Body of pancreas (tissue), 4 donors: Measurements from ENCODE around the gene COL4A2. TPM values are rescaled to one million over a fixed set of nuclear protein-coding genes. Genes with fewer than 3 reads are reported as not detected.

Source experiments
- ATAC-seq: fragments of 150-250 bp; one replicate; pipeline ENCODE4 v1.9.1; 2016
- DNase-seq, 4 donors: peaks; one replicate each; pipeline ENCODE4 v3.0.0-alpha.2; 2019
- H3K27ac ChIP-seq, 4 donors: fragments of 200-600 bp; sonication (generic); 1 replicate in 3 of 4; 2 replicates in 1 of 4; pipeline versions ENCODE4 v1.5.1 to v1.6.1; 2016 to 2019; ENCODE audit warnings: mild to moderate bottlenecking in 1 of 4, mixed read lengths in 1 of 4, moderate library complexity in 1 of 4
- H3K27me3 ChIP-seq, 2 donors: fragments of 200-600 bp; sonication (generic); one replicate each; pipeline ENCODE4 v1.6.0; 2016; ENCODE audit warnings: mild to moderate bottlenecking in 1 of 2
- H3K36me3 ChIP-seq, 2 donors: fragments of 200-600 bp; sonication (generic); replicated peaks in 1 of 2; 2 replicates each; pipeline ENCODE4 v1.5.1; 2016; ENCODE audit warnings: low read depth in 2 of 2; ENCODE audit not compliant: insufficient read depth in 1 of 2
- H3K4me1 ChIP-seq: fragments of 200-600 bp; sonication (generic); one replicate; pipeline ENCODE4 v1.6.0; 2016
- H3K4me3 ChIP-seq, 2 donors: fragments of 200-600 bp; sonication (generic); 1 replicate in 1 of 2; 2 replicates in 1 of 2; pipeline ENCODE4 v1.5.1; 2016 to 2019
- H3K9me3 ChIP-seq, 3 donors: fragments of 200-600 bp; sonication (generic); 1 replicate in 2 of 3; 2 replicates in 1 of 3; pipeline ENCODE4 v1.5.1; 2016
- CTCF ChIP-seq, 7 experiments: fragments of 450-650 bp in 4 of 7; fragments of 200-600 bp in 3 of 7; sonication (generic) in 3 of 7; IDR thresholded peaks; one replicate each; pipeline ENCODE4 v1.5.1; 2016 to 2019; ENCODE audit warnings: antibody characterized with exemption in 7 of 7
- POLR2A ChIP-seq, 3 donors: fragments of 450-650 bp; IDR thresholded peaks; one replicate each; pipeline ENCODE4 v1.6.1; 2016; ENCODE audit warnings: antibody characterized with exemption in 3 of 3, mild to moderate bottlenecking in 2 of 3
- WGBS, 2 donors: methylation state at CpG; one replicate each; pipeline ENCODE4 v1.1.5; 2017; 5-methylcytosine and 5-hydroxymethylcytosine counted together
- intact Hi-C: fragments of 100-400 bp; cut with DNase I; formaldehyde crosslinking; loops from one replicate; pipeline ENCODE4 v1.15.1; 2023
- total RNA-seq, 2 donors: library from RNA; depleted of rRNA; stranded (reverse); fragments of >200 nt; gene quantifications; one replicate each; pipeline ENCODE4 v1.1.0, GENCODE V29; 2016

Gene COL4A2
- total RNA-seq, 2 donors from 2014 or later = 69.3 to 230 TPM

- no peak for DNase-seq
- Histone ChIP-seq H3K4me1 (peaks cover 5% of the 10 kb centered on the region), H3K27me3 (no peaks in the 10 kb centered on the region), H3K9me3 (no peaks in the 10 kb centered on the region), H3K27ac (no peak overlapping the region), H3K4me3 (no peak overlapping the region), H3K36me3 (no peaks in the 10 kb centered on the region)
- TF ChIP-seq CTCF (IDR thresholded peaks at IDR 0.05) (no peak), POLR2A (IDR thresholded peaks at IDR 0.05) (no peak)
- intact Hi-C loops = no loop called here
- ATAC-seq = no peak
- WGBS, 2 donors = 77 to 79% methylated on average over 8 of the region's 8 CpGs
Measured at GRCh38 chr13:110468986-110469495, 162.0 kb downstream of the COL4A2 start.

- Histone ChIP-seq H3K4me3 (no peak overlapping the region), H3K27me3 (no peaks in the 10 kb centered on the region), H3K4me1 (peaks cover 5% of the 10 kb centered on the region), H3K36me3 (no peaks in the 10 kb centered on the region), H3K9me3 (no peaks in the 10 kb centered on the region), H3K27ac (no peak overlapping the region)
- ATAC-seq (no peak), DNase-seq (no peak)
- TF ChIP-seq POLR2A (IDR thresholded peaks at IDR 0.05) = no peak
- TF ChIP-seq CTCF (IDR thresholded peaks at IDR 0.05) = no peak
- 56 to 73% methylated on average over 5 of the region's 5 CpGs for WGBS, 2 donors
- intact Hi-C loops = no loop called here
Measured at GRCh38 chr13:110469597-110469996, 162.5 kb downstream of the COL4A2 start.

GRCh38 chr13:110470272-110471009 is 163.4 kb downstream of the COL4A2 start:
- TF ChIP-seq CTCF (IDR thresholded peaks at IDR 0.05) = no peak
- no peak for ATAC-seq
- H3K27ac ChIP-seq = no peak overlapping the region
- H3K36me3 ChIP-seq = no peaks in the 10 kb centered on the region
- H3K9me3 ChIP-seq = no peaks in the 10 kb centered on the region
- H3K4me1 ChIP-seq = peaks cover 5% of the 10 kb centered on the region
- no peak overlapping the region for H3K4me3 ChIP-seq
- 72 to 86% methylated on average over 13 to 14 of the region's 14 CpGs for whole genome bisulfite sequencing, 2 donors
- peak in 1 of 4 donors; percentile 24 for DNase-seq
- intact Hi-C loops = no loop called here
- no peaks in the 10 kb centered on the region for H3K27me3 ChIP-seq

- no peak for ATAC-seq
- peaks cover 5% of the 10 kb centered on the region for H3K4me1 ChIP-seq
- TF ChIP-seq POLR2A (IDR thresholded peaks at IDR 0.05) (no peak), CTCF (IDR thresholded peaks at IDR 0.05) (no peak)
- H3K9me3 ChIP-seq = no peaks in the 10 kb centered on the region
- no peak overlapping the region for H3K27ac ChIP-seq
- peak in 1 of 4 donors; percentile 43 for DNase-seq
- no peaks in the 10 kb centered on the region for H3K27me3 ChIP-seq
- 84 to 87% methylated on average over 14 of the region's 14 CpGs for WGBS, 2 donors
- no peaks in the 10 kb centered on the region for H3K36me3 ChIP-seq
- H3K4me3 ChIP-seq = no peak overlapping the region
- intact Hi-C loops = no loop called here
Measured at GRCh38 chr13:110471156-110471832, 164.2 kb downstream of the COL4A2 start.
